ENCODE data around the gene BCAP29. TPM values are rescaled to one million over a fixed set of nuclear protein-coding genes. Genes with fewer than 3 reads are reported as not detected.

Gene BCAP29
- polyA plus RNA-seq, 1 donor (not counting 4 experiments of a cell fraction or from before 2014, with no cell fraction given) = 141 TPM

DNA sequence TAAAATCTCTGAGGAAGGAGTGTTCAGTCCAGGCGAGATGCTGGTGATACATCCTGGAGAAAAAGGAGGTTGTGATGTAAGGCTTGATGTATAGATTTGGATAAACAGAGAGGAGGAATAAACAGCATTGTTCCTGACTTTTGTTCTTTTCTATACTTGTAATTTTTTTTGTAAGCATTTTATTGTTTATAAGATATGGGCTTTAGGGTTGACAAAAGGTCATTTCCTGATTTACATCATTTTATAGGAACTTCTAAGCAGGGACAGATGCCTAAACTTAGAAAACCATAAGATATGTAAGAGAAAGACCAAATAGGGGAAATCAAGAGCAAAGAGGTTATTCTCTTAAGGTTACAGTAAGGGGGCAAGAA is 63.9 kb downstream of the BCAP29 start:
- Histone ChIP-seq H3K9me3 (ENCODE audit: control insufficient read depth, low read depth, low read length) (no peaks in the 10 kb centered on the region), H3K9ac (ENCODE audit: control insufficient read depth, extremely low read depth, insufficient read depth, low read length) (no peak overlapping the region), H3K9me1 (ENCODE audit: control insufficient read depth, extremely low read depth, insufficient read depth, low read length) (no peaks in the 10 kb centered on the region), H2AFZ (ENCODE audit: control insufficient read depth, low read length) (no peak overlapping the region), H3K4me1 (ENCODE audit: control insufficient read depth, extremely low read depth, insufficient read depth, low read length) (no peaks in the 10 kb centered on the region), H4K20me1 (ENCODE audit: control insufficient read depth, extremely low read depth, insufficient read depth, low read length) (no peaks in the 10 kb centered on the region), H3K4me3 (ENCODE audit: control insufficient read depth in 2 of 3, extremely low read depth in 1 of 3, insufficient read depth in 2 of 3, low read depth in 1 of 3, low read length in 3 of 3) (no peak overlapping the region), H3K36me3 (ENCODE audit: control insufficient read depth in 2 of 2, extremely low read depth in 1 of 2, insufficient read depth in 2 of 2, low read length in 2 of 2) (no peaks in the 10 kb centered on the region), H3K27me3 (ENCODE audit: control insufficient read depth, extremely low read depth, insufficient read depth, low read length) (no peaks in the 10 kb centered on the region), H3K27ac (ENCODE audit: control insufficient read depth, insufficient read depth, low read length) (no peak overlapping the region), H3K4me2 (ENCODE audit: control insufficient read depth, extremely low read depth, insufficient read depth, low read depth, low read length) (no peak overlapping the region), H3K79me2 (ENCODE audit: control insufficient read depth, insufficient read depth, low read length) (no peaks in the 10 kb centered on the region)
- FAIRE-seq = no peak
- TF ChIP-seq, protein P1, sequence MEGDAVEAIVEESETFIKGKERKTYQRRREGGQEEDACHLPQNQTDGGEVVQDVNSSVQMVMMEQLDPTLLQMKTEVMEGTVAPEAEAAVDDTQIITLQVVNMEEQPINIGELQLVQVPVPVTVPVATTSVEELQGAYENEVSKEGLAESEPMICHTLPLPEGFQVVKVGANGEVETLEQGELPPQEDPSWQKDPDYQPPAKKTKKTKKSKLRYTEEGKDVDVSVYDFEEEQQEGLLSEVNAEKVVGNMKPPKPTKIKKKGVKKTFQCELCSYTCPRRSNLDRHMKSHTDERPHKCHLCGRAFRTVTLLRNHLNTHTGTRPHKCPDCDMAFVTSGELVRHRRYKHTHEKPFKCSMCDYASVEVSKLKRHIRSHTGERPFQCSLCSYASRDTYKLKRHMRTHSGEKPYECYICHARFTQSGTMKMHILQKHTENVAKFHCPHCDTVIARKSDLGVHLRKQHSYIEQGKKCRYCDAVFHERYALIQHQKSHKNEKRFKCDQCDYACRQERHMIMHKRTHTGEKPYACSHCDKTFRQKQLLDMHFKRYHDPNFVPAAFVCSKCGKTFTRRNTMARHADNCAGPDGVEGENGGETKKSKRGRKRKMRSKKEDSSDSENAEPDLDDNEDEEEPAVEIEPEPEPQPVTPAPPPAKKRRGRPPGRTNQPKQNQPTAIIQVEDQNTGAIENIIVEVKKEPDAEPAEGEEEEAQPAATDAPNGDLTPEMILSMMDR (optimal IDR thresholded peaks at IDR 0.05 in 1 of 3, IDR thresholded peaks at IDR 0.05 in 1 of 3, conservative IDR thresholded peaks at IDR 0.05 in 1 of 3; ENCODE audit: extremely low read depth in 1 of 3, insufficient read depth in 2 of 3, low read length in 3 of 3) = no peak
- TF ChIP-seq EZH2 (IDR thresholded peaks at IDR 0.05; ENCODE audit: low read length) = no peak
- dilution Hi-C loops (cut with MboI; ENCODE audit: extremely low pct_ligation_motif_present, low sequenced_read_pairs) = no loop called here
- DNase-seq (ENCODE audit: low read depth, low spot score) = no peak

GRCh38 chr7:107644309-107644974 is 64.4 kb downstream of the BCAP29 start:
- H4K20me1 ChIP-seq (ENCODE audit: control insufficient read depth, extremely low read depth, insufficient read depth, low read length) = no peaks in the 10 kb centered on the region
- no peak for DNase-seq (ENCODE audit: low read depth, low spot score)
- no peak for FAIRE-seq
- no peak overlapping the region for H2AFZ ChIP-seq (ENCODE audit: control insufficient read depth, low read length)
- H3K27me3 ChIP-seq (ENCODE audit: control insufficient read depth, extremely low read depth, insufficient read depth, low read length) = no peaks in the 10 kb centered on the region
- H3K4me1 ChIP-seq (ENCODE audit: control insufficient read depth, extremely low read depth, insufficient read depth, low read length) = no peaks in the 10 kb centered on the region
- H3K9me3 ChIP-seq (ENCODE audit: control insufficient read depth, low read depth, low read length) = no peaks in the 10 kb centered on the region
- no peaks in the 10 kb centered on the region for H3K79me2 ChIP-seq (ENCODE audit: control insufficient read depth, insufficient read depth, low read length)
- H3K9me1 ChIP-seq (ENCODE audit: control insufficient read depth, extremely low read depth, insufficient read depth, low read length) = no peaks in the 10 kb centered on the region
- no peak overlapping the region for H3K27ac ChIP-seq (ENCODE audit: control insufficient read depth, insufficient read depth, low read length)
- no peaks in the 10 kb centered on the region for H3K36me3 ChIP-seq (ENCODE audit: control insufficient read depth in 2 of 2, extremely low read depth in 1 of 2, insufficient read depth in 2 of 2, low read length in 2 of 2)
- no peak overlapping the region for H3K9ac ChIP-seq (ENCODE audit: control insufficient read depth, extremely low read depth, insufficient read depth, low read length)
- H3K4me2 ChIP-seq (ENCODE audit: control insufficient read depth, extremely low read depth, insufficient read depth, low read depth, low read length) = no peak overlapping the region
- dilution Hi-C loops (cut with MboI; ENCODE audit: extremely low pct_ligation_motif_present, low sequenced_read_pairs) = no loop called here
- no peak overlapping the region for H3K4me3 ChIP-seq (ENCODE audit: control insufficient read depth in 2 of 3, extremely low read depth in 1 of 3, insufficient read depth in 2 of 3, low read depth in 1 of 3, low read length in 3 of 3)
- TF ChIP-seq, protein P1 (optimal IDR thresholded peaks at IDR 0.05 in 1 of 3, IDR thresholded peaks at IDR 0.05 in 1 of 3, conservative IDR thresholded peaks at IDR 0.05 in 1 of 3; ENCODE audit: extremely low read depth in 1 of 3, insufficient read depth in 2 of 3, low read length in 3 of 3) = no peak
- no peak for TF ChIP-seq EZH2 (IDR thresholded peaks at IDR 0.05; ENCODE audit: low read length)
